Body of pancreas (tissue), 4 donors: ENCODE results near the gene KRT16.

Experiments
- CTCF ChIP-seq, 7 experiments: fragments of 450-650 bp in 4 of 7; fragments of 200-600 bp in 3 of 7; sonication (generic) in 3 of 7; IDR thresholded peaks; one replicate each; pipeline ENCODE4 v1.5.1; 2016 to 2019; ENCODE audit warnings: antibody characterized with exemption in 7 of 7
- POLR2A ChIP-seq, 3 donors: fragments of 450-650 bp; IDR thresholded peaks; one replicate each; pipeline ENCODE4 v1.6.1; 2016; ENCODE audit warnings: antibody characterized with exemption in 3 of 3, mild to moderate bottlenecking in 2 of 3

GRCh38 chr17:41619036-41619926 lies 6.7 kb upstream of the KRT16 start:
- TF ChIP-seq CTCF (IDR thresholded peaks at IDR 0.05), result no peak
- no peak for TF ChIP-seq POLR2A (IDR thresholded peaks at IDR 0.05)
